Esophagus squamous epithelium (tissue), 4 donors: Measurements from ENCODE around the gene LEKR1.

ENCODE experiments used
- POLR2A ChIP-seq, 4 donors: fragments of 450-650 bp; IDR thresholded peaks; one replicate each; pipeline ENCODE4 v1.6.1; 2017; ENCODE audit warnings: antibody characterized with exemption in 4 of 4, mild to moderate bottlenecking in 4 of 4, moderate library complexity in 3 of 4
- TF ChIP-seq, protein P1 (sequence below), 6 experiments: fragments of 450-650 bp in 4 of 6; fragments of 200-600 bp in 2 of 6; sonication (generic) in 2 of 6; IDR thresholded peaks; one replicate each; pipeline ENCODE4 v1.5.1; 2016 to 2019; ENCODE audit warnings: antibody characterized with exemption in 6 of 6, mild to moderate bottlenecking in 4 of 6, moderate library complexity in 4 of 6

- TF ChIP-seq, protein P1, sequence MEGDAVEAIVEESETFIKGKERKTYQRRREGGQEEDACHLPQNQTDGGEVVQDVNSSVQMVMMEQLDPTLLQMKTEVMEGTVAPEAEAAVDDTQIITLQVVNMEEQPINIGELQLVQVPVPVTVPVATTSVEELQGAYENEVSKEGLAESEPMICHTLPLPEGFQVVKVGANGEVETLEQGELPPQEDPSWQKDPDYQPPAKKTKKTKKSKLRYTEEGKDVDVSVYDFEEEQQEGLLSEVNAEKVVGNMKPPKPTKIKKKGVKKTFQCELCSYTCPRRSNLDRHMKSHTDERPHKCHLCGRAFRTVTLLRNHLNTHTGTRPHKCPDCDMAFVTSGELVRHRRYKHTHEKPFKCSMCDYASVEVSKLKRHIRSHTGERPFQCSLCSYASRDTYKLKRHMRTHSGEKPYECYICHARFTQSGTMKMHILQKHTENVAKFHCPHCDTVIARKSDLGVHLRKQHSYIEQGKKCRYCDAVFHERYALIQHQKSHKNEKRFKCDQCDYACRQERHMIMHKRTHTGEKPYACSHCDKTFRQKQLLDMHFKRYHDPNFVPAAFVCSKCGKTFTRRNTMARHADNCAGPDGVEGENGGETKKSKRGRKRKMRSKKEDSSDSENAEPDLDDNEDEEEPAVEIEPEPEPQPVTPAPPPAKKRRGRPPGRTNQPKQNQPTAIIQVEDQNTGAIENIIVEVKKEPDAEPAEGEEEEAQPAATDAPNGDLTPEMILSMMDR (IDR thresholded peaks at IDR 0.05), result no peak
- no peak for TF ChIP-seq POLR2A (IDR thresholded peaks at IDR 0.05)
Measured at GRCh38 chr3:156981005-156981404, 154.9 kb downstream of the LEKR1 start.
